Mesothelial cell of epicardium (in vitro differentiated cells): ENCODE results near the gene ATXN1. TPM values are rescaled to one million over a fixed set of nuclear protein-coding genes. Genes with fewer than 3 reads are reported as not detected.

Experiments
- DNase-seq, 2 experiments: peaks; one replicate each; pipeline ENCODE4 v3.0.0; 2021; ENCODE audit warnings: low spot score in 2 of 2; ENCODE audit not compliant: unreplicated experiment in 2 of 2
- H3K27ac Mint-ChIP-seq: 2 replicates; pipeline ENCODE4 v1.8.0; 2021; ENCODE audit warnings: mixed read lengths
- H3K27me3 Mint-ChIP-seq: 2 replicates; pipeline ENCODE4 v1.8.0; 2021; ENCODE audit warnings: low read depth, mixed read lengths
- H3K36me3 Mint-ChIP-seq: 2 replicates; pipeline ENCODE4 v1.8.0; 2021; ENCODE audit warnings: mixed read lengths
- H3K4me1 Mint-ChIP-seq: 2 replicates; pipeline ENCODE4 v1.8.0; 2021; ENCODE audit warnings: mixed read lengths
- H3K4me3 Mint-ChIP-seq: 2 replicates; pipeline ENCODE4 v1.8.0; 2021; ENCODE audit warnings: mild to moderate bottlenecking, moderate library complexity, mixed read lengths
- H3K9me3 Mint-ChIP-seq: 2 replicates; pipeline ENCODE4 v1.8.0; 2021; ENCODE audit warnings: mixed read lengths
- total RNA-seq: library from RNA; stranded (reverse); gene quantifications from 3 replicates; pipeline ENCODE4 v1.2.1, GENCODE V29; 2021
- TF ChIP-seq, protein P1 (sequence below): fragments of 200-600 bp; sonication (generic); IDR thresholded peaks from one replicate; pipeline ENCODE4 v1.5.0; 2021; ENCODE audit warnings: antibody characterized with exemption; ENCODE audit not compliant: unreplicated experiment

The ATXN1 gene
- total RNA-seq, 1 donor from 2014 or later, result 59.5 TPM

DNA sequence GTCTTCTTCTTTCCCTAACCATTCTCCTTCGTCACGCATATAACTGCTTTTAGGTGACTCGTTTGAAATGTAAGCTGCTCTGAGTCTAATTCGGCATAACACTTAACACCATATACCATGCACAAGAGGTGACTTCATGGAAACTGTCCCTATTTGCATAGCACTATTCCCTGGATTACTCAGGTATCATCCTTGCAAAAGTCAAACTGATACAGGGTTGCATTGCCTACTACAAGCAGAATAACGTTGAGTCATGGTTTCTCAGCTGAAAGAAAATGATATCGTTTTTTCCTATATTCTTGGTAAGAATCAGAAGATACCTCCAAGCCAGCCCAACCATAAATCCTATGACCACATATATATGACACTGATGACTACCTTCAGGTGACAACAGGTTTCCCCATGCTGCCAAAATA, 227.5 kb downstream of the ATXN1 start:
- DNase-seq, result no peak
- no peak overlapping the region for H3K4me3 Mint-ChIP-seq
- no peaks in the 10 kb centered on the region for H3K27me3 Mint-ChIP-seq

DNA sequence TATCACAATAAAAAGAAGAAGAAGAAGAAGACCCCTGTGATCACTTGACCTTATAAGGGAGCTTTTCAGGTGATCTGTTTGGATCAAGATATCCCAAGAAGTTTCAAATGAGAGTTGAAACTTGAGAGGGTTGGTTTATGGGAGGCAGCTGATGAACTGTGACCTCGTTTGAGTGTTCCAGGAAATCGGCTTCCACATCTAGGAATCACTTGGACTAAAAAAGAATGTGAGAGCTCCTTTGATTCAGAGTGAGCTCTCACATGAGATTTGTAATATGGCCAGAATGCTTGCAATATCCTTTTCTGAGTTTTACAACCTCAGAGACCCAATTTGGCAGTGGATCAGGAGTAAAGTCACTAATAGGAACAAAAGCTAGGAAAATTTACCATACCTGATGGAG, 228.1 kb downstream of the ATXN1 start:
- Mint-ChIP-seq H3K4me1 (peaks cover 3% of the 10 kb centered on the region), H3K27me3 (no peaks in the 10 kb centered on the region), H3K36me3 (no peaks in the 10 kb centered on the region), H3K9me3 (no peaks in the 10 kb centered on the region), H3K4me3 (no peak overlapping the region), H3K27ac (no peak overlapping the region)
- DNase-seq, result no peak
- TF ChIP-seq, protein P1, sequence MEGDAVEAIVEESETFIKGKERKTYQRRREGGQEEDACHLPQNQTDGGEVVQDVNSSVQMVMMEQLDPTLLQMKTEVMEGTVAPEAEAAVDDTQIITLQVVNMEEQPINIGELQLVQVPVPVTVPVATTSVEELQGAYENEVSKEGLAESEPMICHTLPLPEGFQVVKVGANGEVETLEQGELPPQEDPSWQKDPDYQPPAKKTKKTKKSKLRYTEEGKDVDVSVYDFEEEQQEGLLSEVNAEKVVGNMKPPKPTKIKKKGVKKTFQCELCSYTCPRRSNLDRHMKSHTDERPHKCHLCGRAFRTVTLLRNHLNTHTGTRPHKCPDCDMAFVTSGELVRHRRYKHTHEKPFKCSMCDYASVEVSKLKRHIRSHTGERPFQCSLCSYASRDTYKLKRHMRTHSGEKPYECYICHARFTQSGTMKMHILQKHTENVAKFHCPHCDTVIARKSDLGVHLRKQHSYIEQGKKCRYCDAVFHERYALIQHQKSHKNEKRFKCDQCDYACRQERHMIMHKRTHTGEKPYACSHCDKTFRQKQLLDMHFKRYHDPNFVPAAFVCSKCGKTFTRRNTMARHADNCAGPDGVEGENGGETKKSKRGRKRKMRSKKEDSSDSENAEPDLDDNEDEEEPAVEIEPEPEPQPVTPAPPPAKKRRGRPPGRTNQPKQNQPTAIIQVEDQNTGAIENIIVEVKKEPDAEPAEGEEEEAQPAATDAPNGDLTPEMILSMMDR, result no peak

More for the DNA sequence above, 227.5 kb downstream of the ATXN1 start:
- Mint-ChIP-seq H3K36me3 (no peaks in the 10 kb centered on the region), H3K27ac (no peak overlapping the region), H3K4me1 (peaks cover 3% of the 10 kb centered on the region), H3K9me3 (no peaks in the 10 kb centered on the region)
- TF ChIP-seq, protein P1, result no peak

DNA sequence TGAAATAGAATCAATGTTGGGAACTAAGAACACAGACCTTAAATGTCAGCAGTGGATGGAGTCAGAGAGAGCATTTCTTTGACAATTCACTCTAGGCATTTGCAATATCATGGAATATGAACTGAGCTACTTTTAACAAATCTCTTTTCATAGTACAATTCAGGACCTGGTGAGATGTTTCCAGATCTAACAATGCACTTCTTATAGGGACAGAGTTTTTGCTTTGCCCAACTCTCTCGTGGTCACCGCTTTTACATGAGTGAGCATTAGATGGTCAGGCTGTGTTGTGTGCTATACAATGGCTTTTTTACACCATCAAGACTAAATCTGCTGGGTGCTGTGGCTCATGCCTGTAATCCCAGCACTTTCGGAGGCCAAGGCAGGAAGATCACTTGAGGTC, 233.6 kb downstream of the ATXN1 start:
- no peak for DNase-seq
- Mint-ChIP-seq H3K9me3 (peaks cover 4% of the 10 kb centered on the region), H3K4me3 (no peak overlapping the region), H3K27ac (no peak overlapping the region), H3K4me1 (peaks cover 4% of the 10 kb centered on the region), H3K27me3 (no peaks in the 10 kb centered on the region), H3K36me3 (peaks cover 11% of the 10 kb centered on the region)
- TF ChIP-seq, protein P1, result no peak

DNA sequence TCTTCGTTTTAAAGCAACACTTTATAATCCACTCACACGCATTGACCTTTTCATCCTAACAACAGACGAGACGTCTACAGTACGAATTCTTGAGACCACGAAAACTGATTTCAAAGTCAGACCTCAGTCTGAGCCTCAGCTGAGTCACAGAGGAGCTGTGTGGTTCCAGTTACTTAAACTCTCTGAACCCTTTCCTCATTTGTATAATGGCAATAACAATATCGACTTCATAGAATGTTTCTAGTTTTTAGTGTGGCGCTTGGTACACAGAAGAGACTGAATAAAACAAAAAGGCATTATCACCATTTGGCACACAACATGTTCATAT, 236.9 kb downstream of the ATXN1 start:
- no peaks in the 10 kb centered on the region for H3K27me3 Mint-ChIP-seq
- peaks cover 4% of the 10 kb centered on the region for H3K9me3 Mint-ChIP-seq
- H3K4me3 Mint-ChIP-seq, result no peak overlapping the region
- DNase-seq, result no peak
- H3K27ac Mint-ChIP-seq, result no peak overlapping the region
- TF ChIP-seq, protein P1, result no peak
- H3K36me3 Mint-ChIP-seq, result peaks cover 27% of the 10 kb centered on the region
- H3K4me1 Mint-ChIP-seq, result peaks cover 8% of the 10 kb centered on the region

DNA sequence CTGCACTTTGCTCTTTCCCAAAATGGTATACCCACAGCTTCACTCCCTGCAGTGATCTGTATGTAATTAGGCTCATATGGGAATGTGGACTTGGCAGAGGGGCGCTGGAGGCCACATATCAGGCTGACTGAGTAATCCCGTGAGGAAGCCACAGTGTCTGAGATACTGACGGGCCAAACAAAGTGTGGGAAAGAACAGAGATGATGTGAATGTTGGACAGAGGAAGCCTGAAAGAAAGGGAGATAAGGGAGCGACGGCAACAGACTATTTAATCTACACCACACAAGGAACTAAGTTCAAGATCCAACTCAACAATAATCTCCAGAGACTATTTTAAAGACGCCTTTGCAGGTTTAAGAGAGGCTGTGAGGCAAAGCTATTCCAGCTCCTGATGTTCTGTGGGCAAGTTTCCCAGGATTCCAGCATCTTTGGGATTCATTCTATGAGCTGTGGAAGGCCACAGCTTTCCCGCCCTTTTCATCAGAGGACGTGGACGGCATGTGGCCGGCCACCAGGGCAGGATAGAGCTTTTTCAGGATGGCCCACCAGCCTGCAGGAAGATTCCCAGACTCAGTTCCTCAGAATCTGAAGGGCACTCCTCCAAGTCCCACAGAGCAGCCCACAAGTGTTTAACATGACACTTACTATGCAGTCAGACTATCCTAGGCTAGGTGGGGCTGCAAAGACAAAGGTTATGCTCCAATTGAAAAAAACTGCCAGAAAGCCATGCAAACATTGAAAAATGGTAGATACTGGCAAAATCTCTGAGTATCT, 237.5 kb downstream of the ATXN1 start:
- TF ChIP-seq, protein P1, result no peak
- Mint-ChIP-seq H3K9me3 (peaks cover 4% of the 10 kb centered on the region), H3K27ac (peak overlapping the region; percentile 20), H3K4me3 (no peak overlapping the region), H3K4me1 (peaks cover 8% of the 10 kb centered on the region), H3K36me3 (peaks cover 27% of the 10 kb centered on the region), H3K27me3 (no peaks in the 10 kb centered on the region)
- no peak for DNase-seq

DNA sequence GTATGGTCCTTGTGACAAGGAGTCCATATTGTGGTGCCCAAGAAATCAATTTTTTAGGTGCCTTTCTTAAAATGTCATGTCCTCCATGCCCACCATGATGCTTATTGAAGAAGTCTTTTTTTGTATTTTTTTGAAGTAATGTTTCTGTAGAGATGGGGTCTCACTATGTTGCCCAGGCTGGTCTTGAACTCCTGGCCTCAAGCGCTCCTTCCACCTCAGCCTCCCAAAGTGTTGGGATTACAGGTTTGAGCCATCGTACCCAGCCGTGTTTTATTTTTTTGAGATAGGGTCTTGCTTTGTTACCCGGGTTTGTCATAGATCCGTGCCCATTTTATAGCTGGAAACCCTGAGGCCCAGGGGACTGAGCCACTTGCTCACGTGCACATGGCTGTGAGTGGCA, 238.3 kb downstream of the ATXN1 start:
- Mint-ChIP-seq H3K9me3 (peaks cover 4% of the 10 kb centered on the region), H3K27me3 (no peaks in the 10 kb centered on the region), H3K4me3 (no peak overlapping the region), H3K4me1 (peaks cover 13% of the 10 kb centered on the region), H3K27ac (no peak overlapping the region), H3K36me3 (peaks cover 27% of the 10 kb centered on the region)
- DNase-seq, result no peak
- TF ChIP-seq, protein P1, result no peak
